GM12865 (cell line): ENCODE results near the gene HBP1.
"Not testable (repeated sequence)": the region's sequence is repeated elsewhere in the genome, so short reads cannot be mapped to it uniquely, and the experiment has no call there.

ENCODE experiments used
- DNase-seq: peaks from one replicate; pipeline ENCODE4 v3.0.0; 2010; ENCODE audit warnings: low read depth
- H3K4me3 ChIP-seq: 2 replicates; pipeline ENCODE4 v1.5.1; 2011; ENCODE audit warnings: mild to moderate bottlenecking, low read depth, low read length, control low read depth
- CTCF ChIP-seq: IDR thresholded peaks from 2 replicates; pipeline ENCODE4 v1.5.1; 2011; ENCODE audit warnings: low read length, control low read depth, low read depth, inconsistent platforms; ENCODE audit not compliant: insufficient read depth; ENCODE audit errors: missing control alignments

The HBP1 gene

GRCh38 chr7:107234436-107234835, 65.6 kb downstream of the HBP1 start:
- H3K4me3 ChIP-seq, result no peak overlapping the region
- TF ChIP-seq CTCF, result no peak
- no peak for DNase-seq

GRCh38 chr7:107236862-107237261, 68.1 kb downstream of the HBP1 start:
- DNase-seq, result no peak
- no peak overlapping the region for H3K4me3 ChIP-seq
- no peak for TF ChIP-seq CTCF

GRCh38 chr7:107237451-107237850, 68.6 kb downstream of the HBP1 start:
- H3K4me3 ChIP-seq, result no peak overlapping the region
- no peak for TF ChIP-seq CTCF
- no peak for DNase-seq

GRCh38 chr7:107242267-107242666, 73.5 kb downstream of the HBP1 start:
- no peak for TF ChIP-seq CTCF
- no peak overlapping the region for H3K4me3 ChIP-seq
- DNase-seq, result no peak

- no peak for TF ChIP-seq CTCF
- no peak for DNase-seq
- no peak overlapping the region for H3K4me3 ChIP-seq
Measured at GRCh38 chr7:107244613-107245012, 75.8 kb downstream of the HBP1 start.

GRCh38 chr7:107246836-107247235, 78.0 kb downstream of the HBP1 start:
- not testable (repeated sequence) for H3K4me3 ChIP-seq, DNase-seq

- no peak overlapping the region for H3K4me3 ChIP-seq
- DNase-seq, result no peak
- TF ChIP-seq CTCF, result no peak
Measured at GRCh38 chr7:107248551-107249316, 79.9 kb downstream of the HBP1 start.
